ENCODE measurements around the gene CCNDBP1.

The CCNDBP1 gene

DNA sequence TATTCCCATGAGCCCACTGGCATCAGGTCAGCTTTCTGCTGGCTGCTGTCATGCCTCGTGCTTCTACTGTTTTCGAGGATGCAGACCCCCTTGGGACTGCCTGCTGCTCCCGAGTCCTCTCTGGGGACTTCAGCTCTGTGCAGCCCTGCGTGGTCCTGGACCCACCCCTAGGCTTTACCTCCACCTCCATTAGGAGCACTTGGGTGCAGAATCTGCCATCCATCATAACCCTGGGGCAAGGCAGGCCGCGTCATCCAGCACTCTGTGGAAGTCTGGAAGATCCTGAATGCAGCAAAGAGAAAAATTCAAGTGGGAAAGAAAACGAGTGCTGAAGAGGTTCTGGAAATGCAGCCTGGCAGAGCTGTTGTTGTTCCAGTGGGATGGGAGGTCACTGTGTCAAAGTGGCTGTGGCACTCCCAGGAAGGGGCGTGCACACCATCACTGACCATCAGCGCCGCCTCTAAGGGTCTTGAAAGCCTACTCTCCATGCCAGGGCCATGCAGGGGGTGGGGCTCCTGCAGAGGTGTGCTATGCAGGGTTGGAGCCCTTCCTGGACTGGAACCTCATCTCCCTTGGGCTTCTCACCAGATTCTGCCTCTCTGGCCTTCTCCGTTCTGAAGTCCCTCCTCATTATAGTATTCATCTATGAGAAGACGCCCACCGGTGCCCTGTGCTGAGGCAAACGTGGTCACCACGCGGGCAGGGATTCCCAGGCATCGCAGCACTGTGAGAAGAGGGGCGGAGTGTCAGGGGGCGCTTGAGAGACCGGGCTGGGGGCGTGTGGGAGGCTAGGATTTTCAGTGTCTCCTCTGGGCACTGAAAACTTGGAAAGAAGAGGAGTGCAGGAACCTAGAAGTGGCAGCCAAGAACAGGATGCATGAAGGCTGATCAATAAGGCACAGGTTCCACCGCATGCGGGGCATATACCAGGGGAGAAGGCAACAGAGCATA, 23.1 kb downstream of the CCNDBP1 start:
- H3K27ac ChIP-seq = no peak overlapping the region
- TF ChIP-seq, protein P1, sequence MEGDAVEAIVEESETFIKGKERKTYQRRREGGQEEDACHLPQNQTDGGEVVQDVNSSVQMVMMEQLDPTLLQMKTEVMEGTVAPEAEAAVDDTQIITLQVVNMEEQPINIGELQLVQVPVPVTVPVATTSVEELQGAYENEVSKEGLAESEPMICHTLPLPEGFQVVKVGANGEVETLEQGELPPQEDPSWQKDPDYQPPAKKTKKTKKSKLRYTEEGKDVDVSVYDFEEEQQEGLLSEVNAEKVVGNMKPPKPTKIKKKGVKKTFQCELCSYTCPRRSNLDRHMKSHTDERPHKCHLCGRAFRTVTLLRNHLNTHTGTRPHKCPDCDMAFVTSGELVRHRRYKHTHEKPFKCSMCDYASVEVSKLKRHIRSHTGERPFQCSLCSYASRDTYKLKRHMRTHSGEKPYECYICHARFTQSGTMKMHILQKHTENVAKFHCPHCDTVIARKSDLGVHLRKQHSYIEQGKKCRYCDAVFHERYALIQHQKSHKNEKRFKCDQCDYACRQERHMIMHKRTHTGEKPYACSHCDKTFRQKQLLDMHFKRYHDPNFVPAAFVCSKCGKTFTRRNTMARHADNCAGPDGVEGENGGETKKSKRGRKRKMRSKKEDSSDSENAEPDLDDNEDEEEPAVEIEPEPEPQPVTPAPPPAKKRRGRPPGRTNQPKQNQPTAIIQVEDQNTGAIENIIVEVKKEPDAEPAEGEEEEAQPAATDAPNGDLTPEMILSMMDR (conservative IDR thresholded peaks at IDR 0.05) = no peak
- TF ChIP-seq ZFX (IDR thresholded peaks at IDR 0.05) = no peak

DNA sequence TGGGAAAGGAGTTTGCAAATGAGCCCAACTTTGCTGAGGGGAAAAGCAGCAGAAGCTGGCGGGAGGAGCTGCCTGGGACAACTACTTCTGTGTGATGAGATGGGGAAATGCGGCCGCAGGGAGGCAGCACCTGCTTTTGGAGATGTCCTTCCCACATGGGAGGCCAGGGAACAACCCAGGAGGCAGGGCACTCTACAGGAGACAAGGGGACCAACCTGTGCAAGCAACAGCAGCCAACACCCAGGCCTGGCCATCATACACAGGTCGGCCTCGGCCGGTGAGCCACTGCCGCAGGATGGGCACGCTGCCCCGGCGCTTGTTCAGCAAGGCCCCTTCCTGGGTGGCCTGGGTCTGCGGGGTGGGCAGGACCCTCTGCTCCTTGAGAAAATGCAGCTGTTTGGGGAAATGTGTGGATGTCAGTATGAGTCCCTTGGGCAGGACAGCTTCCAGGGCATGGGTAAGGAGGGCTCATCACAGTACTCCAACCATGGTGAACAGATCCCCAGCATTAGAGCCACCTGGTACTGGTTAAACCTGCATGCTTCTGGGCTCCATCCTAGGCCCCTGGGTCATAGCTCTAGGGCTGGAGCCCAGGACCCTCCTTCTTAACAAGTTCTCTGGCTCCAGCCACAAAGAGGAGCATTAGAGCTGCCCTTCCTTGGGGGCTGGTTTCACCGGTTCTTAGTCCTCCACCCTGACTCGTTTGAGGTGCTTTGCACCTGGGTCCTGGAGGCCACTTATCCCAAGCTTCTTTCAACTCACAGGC, 24.0 kb downstream of the CCNDBP1 start:
- TF ChIP-seq ZFX (IDR thresholded peaks at IDR 0.05) = no peak
- no peak overlapping the region for H3K27ac ChIP-seq

DNA sequence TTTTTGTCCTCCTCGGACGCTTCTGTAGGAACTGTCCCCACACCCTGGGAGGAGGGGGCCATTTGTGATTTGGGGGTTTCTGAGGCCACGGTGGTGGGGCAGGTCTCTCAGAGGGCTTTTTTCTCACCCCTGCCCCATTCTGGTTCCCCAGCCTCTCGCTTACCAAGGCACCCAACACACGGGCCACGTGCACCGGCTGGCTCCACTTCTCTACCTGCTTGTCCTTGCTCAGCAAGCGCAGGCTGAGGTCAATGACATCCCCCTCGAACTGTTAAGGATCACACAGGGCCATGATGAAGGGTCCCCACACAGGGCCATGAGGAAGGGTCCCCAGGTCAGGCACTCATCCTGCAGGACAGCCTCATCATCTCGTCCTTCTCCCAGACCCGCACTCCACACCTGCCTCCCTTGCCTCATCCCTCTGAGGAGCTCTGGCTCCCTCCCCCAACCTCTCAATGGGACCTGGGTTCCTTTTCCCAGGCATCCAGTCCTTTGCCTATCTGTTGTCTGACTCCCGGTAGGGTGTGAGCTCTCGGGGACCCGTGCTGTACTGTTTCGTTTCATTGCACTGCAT, 25.1 kb downstream of the CCNDBP1 start:
- no peak overlapping the region for H3K27ac ChIP-seq
- TF ChIP-seq ZFX (IDR thresholded peaks at IDR 0.05) = no peak
- TF ChIP-seq, protein P1 (conservative IDR thresholded peaks at IDR 0.05) = no peak

DNA sequence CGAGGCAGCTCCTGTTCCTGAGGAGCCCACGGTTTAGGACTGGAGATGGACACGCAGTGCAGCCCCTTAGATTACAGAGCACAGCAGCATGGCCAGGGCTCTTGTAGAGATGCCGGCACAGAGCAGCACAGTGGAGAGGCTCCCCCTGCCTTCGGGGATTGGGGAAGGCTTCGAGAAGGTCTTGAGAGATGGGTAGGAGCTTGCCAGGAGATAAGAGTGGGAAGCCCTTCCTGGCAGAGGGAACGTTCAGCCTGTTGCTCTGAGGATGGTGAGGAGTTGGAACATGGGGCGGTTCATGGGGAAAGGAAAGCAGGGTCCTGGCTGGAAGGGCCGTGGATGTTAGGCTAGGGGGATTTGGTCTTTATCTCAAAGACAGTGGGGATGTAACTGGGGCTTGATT, 25.6 kb downstream of the CCNDBP1 start:
- TF ChIP-seq, protein P1 (conservative IDR thresholded peaks at IDR 0.05) = no peak
- no peak for TF ChIP-seq ZFX (IDR thresholded peaks at IDR 0.05)
- H3K27ac ChIP-seq = no peak overlapping the region

DNA sequence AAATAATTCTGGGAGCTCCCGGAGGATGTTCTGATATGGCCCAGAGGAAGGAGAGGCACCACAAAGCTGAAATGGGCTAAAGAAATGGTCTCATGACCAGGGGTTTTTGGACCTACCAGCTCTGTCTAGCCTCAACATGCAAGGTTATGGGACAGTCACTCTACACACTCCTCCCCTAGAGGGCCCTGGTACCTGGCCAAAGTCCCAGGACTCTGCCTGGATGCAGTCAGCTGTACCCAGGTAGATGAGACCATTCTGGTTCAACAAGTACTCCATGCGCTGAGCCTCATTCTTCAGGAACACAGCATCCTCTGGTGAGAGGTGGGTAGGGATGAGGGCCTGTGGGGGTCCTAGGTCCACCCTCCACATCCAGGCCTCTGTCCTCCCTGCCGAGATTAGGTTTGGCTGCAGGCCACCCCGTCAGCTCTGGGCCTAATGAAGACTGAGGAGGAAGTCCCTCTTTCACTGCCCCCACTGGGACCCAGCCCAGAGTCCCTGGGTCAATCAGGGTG, 26.1 kb downstream of the CCNDBP1 start:
- H3K27ac ChIP-seq = no peak overlapping the region
- TF ChIP-seq, protein P1 (conservative IDR thresholded peaks at IDR 0.05) = no peak
- TF ChIP-seq ZFX (IDR thresholded peaks at IDR 0.05) = no peak

DNA sequence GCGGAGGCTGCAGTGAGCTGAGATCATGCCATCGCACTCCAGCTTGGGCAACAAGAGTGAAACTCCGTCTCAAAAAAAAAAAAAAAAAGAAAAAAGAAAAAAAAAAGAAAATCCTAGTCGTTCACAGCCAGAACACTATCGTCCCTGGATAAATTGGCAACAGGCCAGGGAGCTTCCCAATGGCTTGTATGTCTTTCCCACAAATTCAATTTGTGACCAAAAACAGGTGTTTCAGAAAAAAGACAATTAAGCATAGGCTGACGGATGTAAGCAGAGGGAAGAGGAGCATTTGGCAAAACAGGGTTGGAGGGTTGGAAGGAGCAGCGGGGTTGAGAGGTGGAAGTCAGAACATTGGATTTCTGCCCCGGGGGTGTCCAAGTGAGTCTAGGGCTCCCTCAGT, 27.1 kb downstream of the CCNDBP1 start:
- TF ChIP-seq ZFX (IDR thresholded peaks at IDR 0.05) = no peak
- TF ChIP-seq, protein P1 (conservative IDR thresholded peaks at IDR 0.05) = no peak
- H3K27ac ChIP-seq = no peak overlapping the region

DNA sequence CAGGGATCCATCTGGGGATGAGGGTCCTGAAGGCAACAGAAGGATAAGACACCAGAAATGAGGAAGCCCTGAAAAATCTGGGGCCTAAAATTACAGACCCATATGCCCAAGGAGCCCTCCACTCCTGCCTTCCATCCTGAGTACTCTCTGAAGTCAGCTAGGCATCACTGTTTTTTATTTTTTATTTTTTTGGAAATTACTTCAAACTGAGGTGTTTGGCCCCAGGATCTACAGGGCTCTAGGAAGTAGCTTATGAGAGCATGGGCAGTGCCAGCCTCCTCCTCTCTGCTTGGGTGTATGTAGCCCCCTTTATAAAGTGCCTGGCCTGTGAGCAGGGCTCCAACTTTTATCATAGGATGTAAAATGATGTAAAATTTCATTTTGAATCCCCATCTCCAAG, 27.7 kb downstream of the CCNDBP1 start:
- H3K27ac ChIP-seq = no peak overlapping the region
- TF ChIP-seq, protein P1 (conservative IDR thresholded peaks at IDR 0.05) = no peak
- no peak for TF ChIP-seq ZFX (IDR thresholded peaks at IDR 0.05)
